T-helper 17 cell (primary cell): ENCODE data around the gene CAMKK2. TPM values are rescaled to one million over a fixed set of nuclear protein-coding genes. Genes with fewer than 3 reads are reported as not detected.
"Not testable (repeated sequence)": the region's sequence is repeated elsewhere in the genome, so short reads cannot be mapped to it uniquely, and the experiment has no call there.

Experiments used
- ATAC-seq: fragments of 150-1000 bp; cut with Tn5 transposase; 2 replicates; pipeline ENCODE4 v1.10.0; 2021; ENCODE audit warnings: mild to moderate bottlenecking, moderate library complexity
- DNase-seq, 3 donors: peaks; one replicate each; pipeline versions ENCODE4 v3.0.0 to v3.0.0-alpha.2; 2020 to 2021
- H3K9me3 ChIP-seq: one replicate; pipeline ENCODE4 v1.7.0; 2013; ENCODE audit warnings: low read length, mild to moderate bottlenecking; ENCODE audit not compliant: control insufficient read depth, poor library complexity, severe bottlenecking
- H3K27ac Mint-ChIP-seq: one replicate; pipeline ENCODE4 v1.8.0; 2022; ENCODE audit warnings: mild to moderate bottlenecking, moderate library complexity, mixed read lengths
- H3K27me3 Mint-ChIP-seq: one replicate; pipeline ENCODE4 v1.8.0; 2022; ENCODE audit warnings: mixed read lengths
- H3K36me3 Mint-ChIP-seq: one replicate; pipeline ENCODE4 v1.8.0; 2022; ENCODE audit warnings: low read depth, mixed read lengths
- H3K4me1 Mint-ChIP-seq: one replicate; pipeline ENCODE4 v1.8.0; 2022; ENCODE audit warnings: mild to moderate bottlenecking, mixed read lengths
- H3K4me3 Mint-ChIP-seq: one replicate; pipeline ENCODE4 v1.8.0; 2022; ENCODE audit warnings: mild to moderate bottlenecking, moderate library complexity, mixed read lengths
- total RNA-seq, 4 donors: library from RNA in 2 of 4; stranded (reverse) in 2 of 4; gene quantifications; one replicate each; pipeline ENCODE4 v1.2.3 and lab custom pipeline; 2022 to 2026

Gene CAMKK2
- total RNA-seq, 2 donors from 2014 or later: 12.5 to 15.8 TPM

DNA sequence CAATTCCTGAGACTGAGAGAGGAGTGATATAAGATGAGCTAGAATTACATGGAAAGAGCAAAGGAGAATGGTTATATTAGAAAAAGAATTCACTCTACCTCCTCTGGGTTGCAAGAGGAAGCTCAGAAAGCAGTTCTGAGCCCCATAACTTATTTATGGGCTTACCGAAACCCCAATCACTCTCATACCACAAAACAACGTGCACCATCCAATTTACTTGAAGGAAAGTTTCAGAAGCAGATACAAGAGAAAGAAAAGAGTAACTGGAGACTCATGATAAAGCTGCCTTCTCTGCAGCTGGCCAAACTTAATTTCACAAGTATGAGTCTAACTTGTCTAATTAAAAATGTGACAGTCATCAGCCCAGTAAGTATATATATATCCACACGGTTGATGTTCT, 27.4 kb upstream of the CAMKK2 start:
- H3K9me3 ChIP-seq: no peaks in the 10 kb centered on the region
- no peaks in the 10 kb centered on the region for H3K27me3 Mint-ChIP-seq
- peaks cover 3% of the 10 kb centered on the region for H3K4me1 Mint-ChIP-seq
- no peak for ATAC-seq
- no peak for DNase-seq
- no peaks in the 10 kb centered on the region for H3K36me3 Mint-ChIP-seq
- H3K4me3 Mint-ChIP-seq: no peak overlapping the region
- peak overlapping the region; percentile 78 for H3K27ac Mint-ChIP-seq

DNA sequence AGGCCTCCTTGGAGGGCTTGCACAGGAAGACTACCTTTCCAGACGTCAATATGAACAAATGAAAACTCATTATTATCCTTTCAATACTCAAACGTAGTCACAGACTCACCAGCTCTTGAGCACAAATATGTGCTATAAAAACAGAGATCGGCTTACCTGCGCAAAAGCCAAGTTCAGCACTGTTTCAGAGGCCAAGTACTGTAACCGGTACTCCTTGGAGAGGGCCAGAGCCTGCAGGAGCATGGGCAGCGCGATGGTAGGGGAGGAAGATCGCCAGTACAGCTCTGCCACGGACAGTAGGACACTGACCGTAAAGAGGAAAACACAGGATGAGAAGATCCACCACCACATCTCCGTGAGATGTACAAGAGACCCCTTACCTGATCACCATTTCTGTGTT, 21.6 kb upstream of the CAMKK2 start:
- peaks cover 13% of the 10 kb centered on the region for H3K4me1 Mint-ChIP-seq
- H3K27ac Mint-ChIP-seq: no peak overlapping the region
- no peaks in the 10 kb centered on the region for H3K27me3 Mint-ChIP-seq
- H3K36me3 Mint-ChIP-seq: peaks cover 2% of the 10 kb centered on the region
- no peaks in the 10 kb centered on the region for H3K9me3 ChIP-seq
- DNase-seq (no peak), ATAC-seq (no peak)
- H3K4me3 Mint-ChIP-seq: no peak overlapping the region

DNA sequence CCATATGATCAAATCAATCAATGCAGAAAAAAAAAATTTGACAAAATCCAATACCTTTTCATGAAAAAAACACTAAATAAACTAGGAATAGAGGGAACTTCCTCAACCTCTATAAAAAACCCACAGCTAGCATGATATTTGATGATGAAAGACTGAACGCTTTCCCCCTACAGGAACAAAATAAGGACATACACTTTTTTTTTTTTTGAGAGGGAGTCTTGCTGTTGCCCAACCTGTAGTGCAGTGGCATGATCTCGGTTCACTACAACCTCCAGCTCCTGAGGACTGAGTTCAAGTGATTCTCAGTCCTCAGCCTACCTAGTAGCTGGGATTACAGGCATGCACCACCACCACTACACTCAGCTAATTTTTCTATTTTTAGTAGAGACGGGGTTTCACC, 17.9 kb upstream of the CAMKK2 start:
- H3K36me3 Mint-ChIP-seq: peaks cover 11% of the 10 kb centered on the region
- no peaks in the 10 kb centered on the region for H3K9me3 ChIP-seq
- peak overlapping the region; percentile 29 for H3K27ac Mint-ChIP-seq
- no peak for DNase-seq
- no peak for ATAC-seq
- no peak overlapping the region for H3K4me3 Mint-ChIP-seq
- no peaks in the 10 kb centered on the region for H3K27me3 Mint-ChIP-seq
- H3K4me1 Mint-ChIP-seq: peaks cover 19% of the 10 kb centered on the region

DNA sequence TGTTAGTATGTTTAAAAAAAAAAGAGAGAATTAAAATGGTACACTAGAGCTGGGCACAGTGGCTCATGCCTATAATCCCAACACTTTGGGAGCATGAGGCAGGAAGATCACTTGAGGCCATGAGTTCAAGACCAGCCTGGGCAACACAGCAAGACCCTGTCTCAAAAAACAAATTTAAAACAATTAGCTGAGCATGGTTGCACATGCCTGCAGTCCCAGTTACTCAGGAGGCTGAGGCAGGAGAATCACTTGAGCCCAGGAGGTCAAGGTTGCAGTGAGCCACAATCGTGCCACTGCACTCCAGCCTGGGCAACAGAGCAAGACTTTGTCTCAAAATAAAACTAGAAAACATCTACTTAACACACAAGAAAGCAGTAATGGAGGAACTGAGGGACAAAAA, 13.7 kb upstream of the CAMKK2 start:
- not testable (repeated sequence) for H3K27me3 Mint-ChIP-seq, H3K9me3 ChIP-seq, ATAC-seq, H3K4me3 Mint-ChIP-seq, DNase-seq
- peaks cover 16% of the 10 kb centered on the region for H3K4me1 Mint-ChIP-seq
- peaks cover 11% of the 10 kb centered on the region for H3K36me3 Mint-ChIP-seq
- peak overlapping the region; percentile 24 for H3K27ac Mint-ChIP-seq

DNA sequence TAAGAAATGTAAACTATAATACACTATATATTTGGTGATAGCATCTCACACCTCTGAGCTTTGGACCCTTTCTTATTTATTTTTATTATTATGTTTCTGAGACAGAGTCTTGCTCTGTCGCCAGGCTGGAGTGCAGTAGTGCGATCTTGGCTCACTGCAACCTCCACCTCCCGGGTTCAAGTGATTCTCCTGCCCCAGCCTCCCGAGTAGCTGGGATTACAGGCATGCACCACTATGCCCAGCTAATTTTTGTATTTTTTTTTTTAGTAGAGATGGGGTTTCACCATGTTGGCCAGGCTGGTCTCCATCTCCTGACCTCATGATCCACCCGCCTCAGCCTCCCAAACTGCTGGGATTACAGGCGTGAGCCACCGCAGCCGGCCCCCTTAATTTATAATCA, 10.9 kb upstream of the CAMKK2 start:
- not testable (repeated sequence) for H3K27me3 Mint-ChIP-seq, H3K27ac Mint-ChIP-seq, H3K4me3 Mint-ChIP-seq, DNase-seq, H3K36me3 Mint-ChIP-seq, H3K9me3 ChIP-seq, H3K4me1 Mint-ChIP-seq, ATAC-seq

DNA sequence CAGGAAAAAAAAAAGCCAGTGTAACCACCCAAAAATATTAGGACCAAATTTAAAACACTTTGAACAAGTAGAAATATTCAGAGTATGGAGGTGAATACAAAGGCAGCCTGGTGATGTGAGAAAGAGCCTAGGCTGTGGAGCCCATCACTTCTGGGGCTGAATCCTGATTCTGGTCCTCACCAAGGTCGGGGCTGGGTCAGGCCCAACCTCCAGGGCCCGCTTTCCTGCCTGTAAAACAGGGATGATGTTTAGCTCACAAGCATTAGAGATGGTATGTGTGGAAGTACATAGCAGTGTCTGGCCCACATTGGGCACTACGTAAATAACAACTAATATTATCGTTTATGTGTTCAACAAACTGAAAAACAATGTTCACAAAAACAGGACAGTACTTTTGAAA, 7.8 kb upstream of the CAMKK2 start:
- no peaks in the 10 kb centered on the region for H3K27me3 Mint-ChIP-seq
- no peak for ATAC-seq
- no peaks in the 10 kb centered on the region for H3K36me3 Mint-ChIP-seq
- no peak overlapping the region for H3K4me3 Mint-ChIP-seq
- H3K4me1 Mint-ChIP-seq: peaks cover 2% of the 10 kb centered on the region
- H3K9me3 ChIP-seq: no peaks in the 10 kb centered on the region
- peak overlapping the region; percentile 37 for H3K27ac Mint-ChIP-seq
- DNase-seq: no peak

DNA sequence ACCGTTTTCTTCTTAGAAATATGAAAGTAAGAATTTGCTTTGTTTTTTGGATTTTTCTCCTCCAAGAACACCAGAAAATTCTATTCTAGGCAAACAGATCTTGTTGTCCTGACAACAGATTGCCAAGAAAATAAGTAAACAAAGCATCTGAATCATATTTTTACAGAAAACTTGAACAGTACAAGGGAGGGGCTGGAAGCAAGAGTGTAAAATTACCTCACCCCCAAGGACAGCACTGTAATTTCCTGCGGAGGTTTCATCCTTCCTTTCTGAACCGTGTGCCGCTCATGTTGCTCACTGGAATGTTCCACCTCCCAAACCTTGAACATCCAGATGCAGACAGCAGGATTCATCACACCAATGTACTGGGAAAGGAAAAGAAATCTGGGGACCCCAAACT, 5.4 kb upstream of the CAMKK2 start:
- DNase-seq: no peak
- no peak for ATAC-seq
- no peaks in the 10 kb centered on the region for H3K27me3 Mint-ChIP-seq
- H3K27ac Mint-ChIP-seq: no peak overlapping the region
- peaks cover 3% of the 10 kb centered on the region for H3K4me1 Mint-ChIP-seq
- no peaks in the 10 kb centered on the region for H3K36me3 Mint-ChIP-seq
- H3K9me3 ChIP-seq: no peaks in the 10 kb centered on the region
- H3K4me3 Mint-ChIP-seq: no peak overlapping the region

DNA sequence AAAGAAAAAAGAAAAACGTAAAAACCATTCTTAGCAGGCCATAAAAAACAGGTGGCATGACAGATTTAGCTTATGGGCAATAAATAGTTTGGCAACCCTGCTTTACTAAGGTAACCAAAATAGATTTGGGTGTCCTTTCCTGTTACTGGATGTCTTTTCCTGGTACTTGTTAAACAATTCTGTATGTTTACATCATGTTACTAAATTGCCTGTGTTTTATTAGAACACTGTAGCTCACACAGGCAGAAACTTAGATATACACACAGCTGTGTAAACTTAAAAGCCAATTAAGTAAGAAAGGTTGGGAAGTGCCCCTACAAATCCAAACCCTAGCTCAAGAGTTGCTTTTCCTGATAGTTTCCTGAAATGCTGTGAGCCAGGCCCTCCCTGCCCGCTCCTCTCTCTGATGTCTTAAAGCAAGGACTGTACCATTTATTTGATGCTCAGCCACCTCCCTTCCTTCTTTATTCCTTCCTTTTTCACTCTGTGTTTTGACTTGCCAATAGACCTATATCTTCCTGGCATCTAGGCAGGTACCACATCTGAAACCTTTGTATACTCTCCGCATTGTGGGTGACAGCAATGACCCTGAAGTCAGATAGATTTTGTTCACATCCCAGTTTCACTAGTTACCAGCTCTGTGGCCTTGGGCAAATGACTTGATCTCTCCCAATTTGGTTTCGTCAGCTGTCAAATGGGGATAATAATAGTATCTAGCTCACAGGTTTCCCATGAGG, 3.7 kb upstream of the CAMKK2 start:
- no peaks in the 10 kb centered on the region for H3K27me3 Mint-ChIP-seq
- H3K9me3 ChIP-seq: no peaks in the 10 kb centered on the region
- no peak for DNase-seq
- H3K4me1 Mint-ChIP-seq: peaks cover 9% of the 10 kb centered on the region
- no peaks in the 10 kb centered on the region for H3K36me3 Mint-ChIP-seq
- no peak overlapping the region for H3K4me3 Mint-ChIP-seq
- no peak overlapping the region for H3K27ac Mint-ChIP-seq
- ATAC-seq: no peak

DNA sequence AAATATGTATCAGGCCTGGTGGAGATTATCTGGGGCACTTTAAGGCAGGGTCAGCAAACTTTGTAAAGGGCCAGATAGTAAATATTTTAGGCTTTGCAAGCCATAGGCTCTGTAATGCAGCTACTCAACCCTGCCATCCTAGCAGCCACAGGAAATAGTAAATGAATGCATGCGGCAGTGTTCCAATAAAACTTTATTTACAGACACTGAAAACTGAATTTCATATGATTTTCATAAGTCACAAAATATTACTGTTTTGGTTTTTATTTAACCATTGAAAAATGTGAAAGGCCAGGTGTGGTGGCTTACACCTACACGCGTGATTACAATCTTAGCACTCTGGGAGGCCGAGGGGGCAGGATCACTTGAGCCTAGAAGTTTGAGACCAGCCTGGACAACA, 3.2 kb upstream of the CAMKK2 start:
- DNase-seq (no peak), ATAC-seq (no peak)
- no peaks in the 10 kb centered on the region for H3K27me3 Mint-ChIP-seq
- no peak overlapping the region for H3K27ac Mint-ChIP-seq
- no peaks in the 10 kb centered on the region for H3K36me3 Mint-ChIP-seq
- H3K4me1 Mint-ChIP-seq: peaks cover 11% of the 10 kb centered on the region
- no peaks in the 10 kb centered on the region for H3K9me3 ChIP-seq
- no peak overlapping the region for H3K4me3 Mint-ChIP-seq

DNA sequence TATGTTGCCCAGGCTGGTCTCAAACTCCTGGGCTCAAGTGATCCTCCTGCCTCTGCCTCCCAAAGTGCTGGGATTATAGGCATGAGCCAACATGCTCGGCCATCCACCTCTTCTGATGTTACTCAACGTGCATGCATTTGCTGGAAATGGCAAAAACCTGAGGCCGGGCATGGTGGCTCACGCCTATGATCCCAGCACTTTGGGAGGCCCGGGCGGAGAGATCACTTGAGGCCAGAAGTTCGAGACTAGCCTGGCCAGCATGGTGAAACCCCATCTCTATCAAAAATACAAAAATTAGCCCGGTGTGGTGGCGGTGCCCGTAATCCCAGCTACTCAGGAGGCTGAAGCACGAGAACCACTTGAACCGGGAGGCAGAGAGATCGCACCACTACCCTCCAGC, 1.9 kb upstream of the CAMKK2 start:
- H3K9me3 ChIP-seq, H3K36me3 Mint-ChIP-seq, DNase-seq, H3K27me3 Mint-ChIP-seq, ATAC-seq: not testable (repeated sequence)
- Mint-ChIP-seq H3K4me3 (peak overlapping the region; percentile 93), H3K27ac (peak overlapping the region; percentile 43), H3K4me1 (peaks cover 14% of the 10 kb centered on the region)

DNA sequence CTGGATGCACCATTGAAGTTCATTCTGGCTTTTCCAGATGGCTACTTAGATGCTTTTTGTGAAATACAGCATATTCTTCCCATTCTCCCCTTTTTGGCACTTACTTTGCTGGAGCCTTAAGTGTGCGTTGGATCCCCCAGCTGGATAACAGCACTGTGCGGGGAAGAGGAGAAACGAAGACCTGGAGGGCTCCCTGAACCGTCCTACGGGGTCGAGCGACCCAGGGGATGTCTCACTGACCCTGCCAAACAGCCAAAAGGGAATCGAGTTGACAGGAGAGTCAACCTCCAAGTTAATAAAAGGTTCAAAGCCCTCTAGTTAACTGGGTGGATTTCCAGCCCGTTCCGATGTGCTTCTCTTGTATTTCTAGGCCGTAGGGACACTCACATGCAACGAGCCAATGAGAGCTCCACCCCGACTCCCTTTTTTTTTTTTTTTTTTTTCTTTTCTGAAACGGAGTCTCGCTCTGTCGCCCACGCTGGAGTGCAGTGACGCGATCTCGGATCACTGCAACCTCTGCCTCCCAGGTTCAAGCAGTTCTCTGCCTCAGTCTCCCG, 1.0 kb upstream of the CAMKK2 start:
- DNase-seq: no peak
- H3K27me3 Mint-ChIP-seq: no peaks in the 10 kb centered on the region
- no peaks in the 10 kb centered on the region for H3K9me3 ChIP-seq
- peak overlapping the region; percentile 43 for H3K27ac Mint-ChIP-seq
- peak overlapping the region; percentile 93 for H3K4me3 Mint-ChIP-seq
- no peak for ATAC-seq
- H3K36me3 Mint-ChIP-seq: no peaks in the 10 kb centered on the region
- H3K4me1 Mint-ChIP-seq: peaks cover 15% of the 10 kb centered on the region

DNA sequence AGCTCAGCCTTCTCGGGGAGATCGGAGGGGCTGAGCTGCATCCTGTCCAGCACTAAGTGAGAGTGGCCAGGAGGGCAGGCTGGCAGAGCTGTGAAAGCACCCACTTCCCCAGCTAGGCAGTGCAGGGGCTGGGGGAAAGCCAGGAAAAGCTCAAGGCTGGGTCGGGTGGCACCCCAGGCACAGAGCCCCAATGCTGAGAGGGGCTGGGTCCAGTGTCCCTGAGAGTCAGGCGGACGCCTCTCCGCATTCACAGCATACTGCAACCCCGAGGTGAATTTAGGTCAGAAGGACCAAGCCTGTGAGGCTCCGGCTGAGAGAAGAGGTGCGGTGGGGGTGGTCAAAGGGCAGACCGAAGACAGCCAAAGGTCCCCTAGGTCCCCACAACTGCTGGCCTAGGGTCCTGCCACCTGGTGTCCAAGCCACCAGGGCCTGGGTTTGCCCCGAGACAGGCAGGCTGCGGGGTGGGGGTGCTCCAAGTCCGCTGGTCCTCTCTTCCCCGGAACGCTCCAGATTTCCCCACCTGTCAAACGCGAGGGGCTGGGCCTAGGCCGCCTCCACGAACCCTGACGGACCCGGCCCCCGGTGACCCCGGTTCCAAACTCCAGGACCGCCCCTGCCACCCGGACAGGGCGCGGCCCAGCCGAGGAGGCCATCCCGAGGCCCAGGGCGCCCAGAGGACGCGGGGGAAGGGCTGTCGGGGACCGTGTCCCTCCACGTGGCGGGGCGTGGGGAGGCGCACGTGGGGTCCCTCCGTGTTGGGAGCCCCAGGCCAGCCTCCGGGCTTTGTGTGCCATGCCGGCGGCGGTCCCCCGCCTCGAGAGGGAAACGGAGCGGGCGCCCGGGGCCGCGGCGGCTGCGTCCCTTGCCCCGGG, 527 bp downstream of the CAMKK2 start:
- peak overlapping the region; percentile 83 for H3K27ac Mint-ChIP-seq
- H3K36me3 Mint-ChIP-seq: no peaks in the 10 kb centered on the region
- DNase-seq: peak in 2 of 3 donors; percentile 18 to 27
- peak overlapping the region; percentile 93 for H3K4me3 Mint-ChIP-seq
- no peaks in the 10 kb centered on the region for H3K9me3 ChIP-seq
- H3K27me3 Mint-ChIP-seq: no peaks in the 10 kb centered on the region
- peaks cover 21% of the 10 kb centered on the region for H3K4me1 Mint-ChIP-seq
- peak; percentile 31 for ATAC-seq

DNA sequence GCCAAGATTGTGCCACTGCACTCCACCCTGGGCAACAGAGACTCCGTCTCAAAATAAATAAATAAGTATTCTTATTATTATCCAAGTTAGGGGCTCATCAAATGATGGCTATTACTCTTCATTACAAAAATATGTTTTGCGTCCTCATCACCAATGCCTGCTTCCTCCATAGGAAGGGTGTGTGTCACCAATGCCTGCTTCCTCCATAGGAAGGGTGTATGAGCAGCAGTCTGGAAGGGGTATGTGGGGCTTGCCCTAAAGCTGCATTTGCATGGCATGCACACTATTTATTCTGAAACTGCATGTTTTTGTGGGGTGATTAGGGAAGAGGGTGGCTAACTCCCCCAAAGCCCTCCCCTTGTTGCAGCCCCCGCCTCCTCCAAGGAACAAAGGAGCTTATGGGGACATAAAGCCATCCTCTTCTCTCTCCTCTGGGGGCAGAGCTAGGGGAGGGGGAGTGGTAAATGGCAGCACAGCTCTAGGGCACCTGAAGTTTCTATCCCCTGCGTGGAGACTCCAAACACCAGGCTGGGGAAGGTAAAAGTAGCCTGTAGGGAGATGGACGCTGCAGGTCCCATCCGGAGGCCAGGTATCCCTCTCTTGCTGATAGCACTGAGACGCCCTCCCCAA, 1.3 kb downstream of the CAMKK2 start:
- no peaks in the 10 kb centered on the region for H3K27me3 Mint-ChIP-seq
- no peak for ATAC-seq
- no peaks in the 10 kb centered on the region for H3K36me3 Mint-ChIP-seq

More for the DNA sequence above, 1.3 kb downstream of the CAMKK2 start:
- no peak for DNase-seq
- Mint-ChIP-seq H3K4me3 (peak overlapping the region; percentile 93), H3K4me1 (peaks cover 21% of the 10 kb centered on the region), H3K27ac (peak overlapping the region; percentile 83)
- H3K9me3 ChIP-seq: no peaks in the 10 kb centered on the region
